Activated CD4-positive, CD25-positive, alpha-beta regulatory T cell treated with anti-CD3 and anti-CD28 coated beads, Interleukin-2, amount 50 U/mL, for 16 hours (primary cell): ENCODE results near the gene CTNND1.

ENCODE experiments used
- DNase-seq: peaks from one replicate; pipeline ENCODE4 v3.0.0-alpha.2; 2020; ENCODE audit warnings: low read depth, low spot score

Gene CTNND1

GRCh38 chr11:57762235-57762861 lies 746 bp downstream of the CTNND1 start:
- no peak for DNase-seq

GRCh38 chr11:57763568-57763967 lies 2.0 kb downstream of the CTNND1 start:
- no peak for DNase-seq

- DNase-seq, result no peak
Observed at GRCh38 chr11:57764021-57764420, 2.4 kb downstream of the CTNND1 start.

- no peak for DNase-seq
Observed at GRCh38 chr11:57764566-57764965, 3.0 kb downstream of the CTNND1 start.

GRCh38 chr11:57764972-57765371 lies 3.4 kb downstream of the CTNND1 start:
- no peak for DNase-seq

GRCh38 chr11:57770793-57771192 lies 9.2 kb downstream of the CTNND1 start:
- no peak for DNase-seq

GRCh38 chr11:57771365-57771764 lies 9.8 kb downstream of the CTNND1 start:
- no peak for DNase-seq

GRCh38 chr11:57772562-57772961 lies 11.0 kb downstream of the CTNND1 start:
- no peak for DNase-seq

GRCh38 chr11:57773026-57773598 lies 11.5 kb downstream of the CTNND1 start:
- DNase-seq, result no peak

- DNase-seq, result no peak
Observed at GRCh38 chr11:57775491-57775890, 13.9 kb downstream of the CTNND1 start.

GRCh38 chr11:57776031-57776521 lies 14.5 kb downstream of the CTNND1 start:
- no peak for DNase-seq

GRCh38 chr11:57776577-57777210 lies 15.1 kb downstream of the CTNND1 start:
- DNase-seq, result no peak

- DNase-seq, result no peak
Observed at GRCh38 chr11:57777969-57778317, 16.3 kb downstream of the CTNND1 start.

- DNase-seq, result no peak
Observed at GRCh38 chr11:57778318-57779037, 16.9 kb downstream of the CTNND1 start.

GRCh38 chr11:57779276-57779675 lies 17.7 kb downstream of the CTNND1 start:
- DNase-seq, result no peak

GRCh38 chr11:57781529-57781943 lies 19.9 kb downstream of the CTNND1 start:
- DNase-seq, result no peak

- no peak for DNase-seq
Observed at GRCh38 chr11:57785072-57785471, 23.5 kb downstream of the CTNND1 start.

GRCh38 chr11:57786436-57786835 lies 24.8 kb downstream of the CTNND1 start:
- no peak for DNase-seq

GRCh38 chr11:57787006-57787604 lies 25.5 kb downstream of the CTNND1 start:
- no peak for DNase-seq

GRCh38 chr11:57787920-57788702 lies 26.5 kb downstream of the CTNND1 start:
- no peak for DNase-seq

- no peak for DNase-seq
Observed at GRCh38 chr11:57788703-57789088, 27.1 kb downstream of the CTNND1 start.
